Keratinocyte (primary cell): ENCODE results near the gene SLC2A9.

Experiments used
- CTCF ChIP-seq, 3 experiments: IDR thresholded peaks in 1 of 3; conservative IDR thresholded peaks in 1 of 3; optimal IDR thresholded peaks in 1 of 3; 2 replicates in 2 of 3; 3 replicates in 1 of 3; pipeline versions ENCODE3 to v1.5.1; 2011; ENCODE audit warnings: low read length in 3 of 3, mild to moderate bottlenecking in 3 of 3, moderate library complexity in 2 of 3, control low read depth in 1 of 3, inconsistent platforms in 1 of 3; ENCODE audit not compliant: insufficient read depth in 2 of 3; ENCODE audit errors: extremely low read depth in 1 of 3
- EZH2 ChIP-seq: IDR thresholded peaks from one replicate; pipeline ENCODE4 v1.6.1; 2012; ENCODE audit warnings: inconsistent platforms, mild to moderate bottlenecking, low read length, moderate library complexity

DNA sequence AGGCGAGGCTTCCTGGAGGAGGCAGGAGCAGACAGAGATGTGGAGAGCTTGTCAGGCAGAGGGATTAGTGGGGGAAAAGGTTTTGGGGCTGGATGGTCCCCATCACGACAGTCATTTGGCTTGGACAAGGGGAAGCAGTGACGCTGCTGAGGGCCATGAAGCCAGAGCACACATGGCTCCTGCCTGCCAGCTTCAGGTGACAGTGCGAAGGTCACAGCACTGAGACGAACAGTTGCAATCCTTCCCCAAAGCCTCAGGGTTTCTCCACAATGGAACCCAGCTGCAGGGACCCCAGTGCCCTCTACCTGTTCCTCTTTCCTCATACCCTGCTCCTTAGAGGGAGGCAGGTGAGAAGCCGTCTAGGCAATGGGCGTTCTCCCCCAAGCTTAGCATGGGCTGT, 129.6 kb downstream of the SLC2A9 start:
- TF ChIP-seq CTCF (optimal IDR thresholded peaks at IDR 0.05 in 1 of 3, IDR thresholded peaks at IDR 0.05 in 1 of 3, conservative IDR thresholded peaks at IDR 0.05 in 1 of 3; ENCODE audit: extremely low read depth in 1 of 3, insufficient read depth in 2 of 3, low read length in 3 of 3): no peak
- no peak for TF ChIP-seq EZH2
